Natural killer cell (primary cell): Measurements from ENCODE around the gene SLC13A5. TPM values are rescaled to one million over a fixed set of nuclear protein-coding genes. Genes with fewer than 3 reads are reported as not detected.
A peak's percentile ranks its signal among the peaks of the same experiment; 100 is the strongest.

Experiments used
- ATAC-seq, 3 donors: fragments of 150-1000 bp in 2 of 3; fragments of 200-7000 bp in 1 of 3; cut with Tn5 transposase; 1 replicate in 1 of 3; 2 replicates in 2 of 3; pipeline ENCODE4 v1.10.0; 2021; ENCODE audit warnings: mild to moderate bottlenecking in 2 of 3, moderate library complexity in 2 of 3
- DNase-seq, 2 donors: peaks; one replicate each; pipeline versions ENCODE4 v3.0.0 to v3.0.0-alpha.2; 2013 to 2021; ENCODE audit warnings: mixed read lengths in 1 of 2
- H3K27ac ChIP-seq: one replicate; pipeline ENCODE4 v1.5.1; 2013; ENCODE audit warnings: mild to moderate bottlenecking, low read length
- H3K27me3 ChIP-seq: one replicate; pipeline ENCODE4 v1.6.1; 2013; ENCODE audit warnings: low read length; ENCODE audit not compliant: control insufficient read depth, insufficient read depth
- H3K36me3 ChIP-seq: one replicate; pipeline ENCODE4 v1.6.1; 2013; ENCODE audit warnings: low read length; ENCODE audit not compliant: control insufficient read depth, insufficient read depth
- H3K4me1 ChIP-seq: one replicate; pipeline ENCODE4 v1.6.1; 2013; ENCODE audit warnings: low read length; ENCODE audit not compliant: control insufficient read depth, insufficient read depth
- H3K4me3 ChIP-seq: one replicate; pipeline ENCODE4 v1.5.1; 2013; ENCODE audit warnings: low read length
- H3K9me3 ChIP-seq: one replicate; pipeline ENCODE4 v1.6.1; 2013; ENCODE audit warnings: low read length; ENCODE audit not compliant: control insufficient read depth, insufficient read depth
- H3K27ac Mint-ChIP-seq, 2 donors: one replicate each; pipeline ENCODE4 v1.8.0; 2022; ENCODE audit warnings: mild to moderate bottlenecking in 2 of 2, mixed read lengths in 2 of 2, moderate library complexity in 1 of 2
- H3K27me3 Mint-ChIP-seq, 2 donors: one replicate each; pipeline ENCODE4 v1.8.0; 2022; ENCODE audit warnings: low read depth in 2 of 2, mixed read lengths in 2 of 2
- H3K36me3 Mint-ChIP-seq: one replicate; pipeline ENCODE4 v1.8.0; 2022; ENCODE audit warnings: mixed read lengths
- H3K4me1 Mint-ChIP-seq, 2 donors: one replicate each; pipeline ENCODE4 v1.8.0; 2022; ENCODE audit warnings: mixed read lengths in 2 of 2
- H3K4me3 Mint-ChIP-seq: one replicate; pipeline ENCODE4 v1.8.0; 2022; ENCODE audit warnings: mild to moderate bottlenecking, moderate library complexity, mixed read lengths
- H3K9me3 Mint-ChIP-seq, 2 donors: one replicate each; pipeline ENCODE4 v1.8.0; 2022; ENCODE audit warnings: mixed read lengths in 2 of 2
- CTCF ChIP-seq: fragments of 200-600 bp; IDR thresholded peaks from one replicate; pipeline ENCODE4 v1.8.0; 2022; ENCODE audit warnings: antibody characterized with exemption
- WGBS: methylation state at CpG from one replicate; pipeline ENCODE4 v1.1.7; 2013; ENCODE audit warnings: missing lambda C conversion rate; ENCODE audit not compliant: insufficient coverage; 5-methylcytosine and 5-hydroxymethylcytosine counted together
- intact Hi-C: fragments of 100-400 bp; cut with micrococcal nuclease; formaldehyde crosslinking; loops from one replicate; pipeline ENCODE4 v1.14.2; 2022
- total RNA-seq, 4 donors: library from RNA; stranded (reverse); fragments of 120-200 nt in 1 of 4; gene quantifications; one replicate each; pipeline versions ENCODE4 v1.2.3 to v1.2.4, GENCODE V29; 2013 to 2022

SLC13A5 gene
- total RNA-seq, 3 donors from 2014 or later (not counting 1 experiment from before 2014, with no cell fraction given), result not detected

- Histone ChIP-seq H3K9me3 (no peaks in the 10 kb centered on the region), H3K27ac (no peak overlapping the region), H3K27me3 (no peaks in the 10 kb centered on the region), H3K4me3 (no peak overlapping the region), H3K36me3 (peaks cover 20% of the 10 kb centered on the region), H3K4me1 (peaks cover 22% of the 10 kb centered on the region)
- Mint-ChIP-seq H3K27ac (peak overlapping the region in 1 of 2 donors; percentile 42), H3K4me1 (peaks cover 29 to 48% of the 10 kb centered on the region in 2 donors), H3K27me3 (no peaks in the 10 kb centered on the region), H3K4me3 (no peak overlapping the region), H3K9me3 (no peaks in the 10 kb centered on the region), H3K36me3 (peaks cover 13% of the 10 kb centered on the region)
- WGBS, result 94% methylated on average over 2 of the region's 2 CpGs
- intact Hi-C loops, result no loop called here
- DNase-seq (no peak), ATAC-seq (no peak)
- TF ChIP-seq CTCF, result no peak
Observed at GRCh38 chr17:6636105-6636504, 77.1 kb downstream of the SLC13A5 start.

Other genes with a start within 250 kb of the SLC13A5 start
- under 1 TPM; 0.42 to 0.75 (median 0.50) TPM for gene PITPNM3, start 156.8 kb downstream of the SLC13A5 start, total RNA-seq
- gene KIAA0753, start 72.7 kb downstream of the SLC13A5 start, total RNA-seq, result 10 to 100 TPM; 13.4 to 17.2 (median 15.4) TPM
- 10 to 100 TPM; 15.2 to 15.7 (median 15.4) TPM for gene TXNDC17, start 72.3 kb downstream of the SLC13A5 start, total RNA-seq
- gene MED31, start 61.8 kb downstream of the SLC13A5 start, total RNA-seq, result 10 to 100 TPM in 2 of 3 donors, 1 to 10 TPM in 1; 8.3 to 26.1 (median 19.1) TPM
- gene C17orf100, start 61.6 kb downstream of the SLC13A5 start, total RNA-seq, result under 1 TPM; 0.68 to 0.87 (median 0.82) TPM
- gene XAF1, start 42.7 kb upstream of the SLC13A5 start, total RNA-seq, result 100 to 1,000 TPM in 1 of 3 donors, 10 to 100 TPM in 2; 64.2 to 130 (median 97.4) TPM
- gene FBXO39, start 62.8 kb upstream of the SLC13A5 start, total RNA-seq, result under 1 TPM; 0.40 to 0.72 (median 0.43) TPM
- gene TEKT1, start 118.4 kb upstream of the SLC13A5 start, total RNA-seq, result not detected